Uterus (tissue), 2 donors: Measurements from ENCODE around the gene PTPRD.

Experiments used
- POLR2A ChIP-seq, 2 donors: fragments of 450-650 bp; IDR thresholded peaks; one replicate each; pipeline ENCODE4 v1.6.1; 2016; ENCODE audit warnings: antibody characterized with exemption in 2 of 2, mild to moderate bottlenecking in 1 of 2, moderate library complexity in 1 of 2
- TF ChIP-seq, protein P1 (sequence below), 4 experiments: fragments of 200-600 bp in 2 of 4; fragments of 450-650 bp in 2 of 4; sonication (generic) in 2 of 4; IDR thresholded peaks; one replicate each; pipeline ENCODE4 v1.5.1; 2016 to 2019; ENCODE audit warnings: antibody characterized with exemption in 4 of 4, mild to moderate bottlenecking in 2 of 4, moderate library complexity in 1 of 4

GRCh38 chr9:8492679-8493078, 2120.1 kb downstream of the PTPRD start:
- no peak for TF ChIP-seq POLR2A (IDR thresholded peaks at IDR 0.05)
- TF ChIP-seq, protein P1, sequence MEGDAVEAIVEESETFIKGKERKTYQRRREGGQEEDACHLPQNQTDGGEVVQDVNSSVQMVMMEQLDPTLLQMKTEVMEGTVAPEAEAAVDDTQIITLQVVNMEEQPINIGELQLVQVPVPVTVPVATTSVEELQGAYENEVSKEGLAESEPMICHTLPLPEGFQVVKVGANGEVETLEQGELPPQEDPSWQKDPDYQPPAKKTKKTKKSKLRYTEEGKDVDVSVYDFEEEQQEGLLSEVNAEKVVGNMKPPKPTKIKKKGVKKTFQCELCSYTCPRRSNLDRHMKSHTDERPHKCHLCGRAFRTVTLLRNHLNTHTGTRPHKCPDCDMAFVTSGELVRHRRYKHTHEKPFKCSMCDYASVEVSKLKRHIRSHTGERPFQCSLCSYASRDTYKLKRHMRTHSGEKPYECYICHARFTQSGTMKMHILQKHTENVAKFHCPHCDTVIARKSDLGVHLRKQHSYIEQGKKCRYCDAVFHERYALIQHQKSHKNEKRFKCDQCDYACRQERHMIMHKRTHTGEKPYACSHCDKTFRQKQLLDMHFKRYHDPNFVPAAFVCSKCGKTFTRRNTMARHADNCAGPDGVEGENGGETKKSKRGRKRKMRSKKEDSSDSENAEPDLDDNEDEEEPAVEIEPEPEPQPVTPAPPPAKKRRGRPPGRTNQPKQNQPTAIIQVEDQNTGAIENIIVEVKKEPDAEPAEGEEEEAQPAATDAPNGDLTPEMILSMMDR (IDR thresholded peaks at IDR 0.05), result no peak
